HG03175 (cell line): ENCODE results near the gene ASB3.
A peak's percentile ranks its signal among the peaks of the same experiment; 100 is the strongest.
"Not testable (repeated sequence)": the region's sequence is repeated elsewhere in the genome, so short reads cannot be mapped to it uniquely, and the experiment has no call there.

ENCODE experiments used
- ATAC-seq: cut with Tn5 transposase; IDR thresholded peaks from one replicate; pipeline ENCODE4 v1.9.1; 2021; ENCODE audit warnings: mild to moderate bottlenecking, moderate library complexity; ENCODE audit not compliant: unreplicated experiment

ASB3 gene

GRCh38 chr2:53787614-53788289, 999 bp upstream of the ASB3 start:
- peak; percentile 1 for ATAC-seq

- ATAC-seq = peak; percentile 14
Measured at GRCh38 chr2:53786352-53786704, 425 bp downstream of the ASB3 start.

- no peak for ATAC-seq
Measured at GRCh38 chr2:53785366-53785765, 1.4 kb downstream of the ASB3 start.

GRCh38 chr2:53784436-53784835, 2.3 kb downstream of the ASB3 start:
- ATAC-seq = no peak

DNA sequence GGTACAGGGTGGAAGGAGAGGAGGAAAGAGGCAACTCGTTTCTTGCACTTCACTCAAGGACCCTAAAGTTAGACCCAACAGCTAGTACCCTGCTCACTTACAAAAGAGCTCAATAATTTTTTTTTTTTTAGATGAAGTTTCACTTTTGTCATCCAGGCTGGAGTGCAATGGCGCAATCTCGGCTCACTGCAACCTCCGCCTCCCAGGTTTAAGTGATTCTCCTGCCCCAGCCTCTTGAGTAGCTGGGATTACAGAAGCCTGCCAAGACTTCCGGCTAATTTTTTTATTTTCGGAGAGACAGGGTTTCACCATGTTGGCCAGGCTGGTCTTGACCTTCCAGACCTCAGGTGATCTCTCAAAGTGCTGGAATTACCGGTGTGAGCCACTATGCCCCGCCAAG, 4.1 kb downstream of the ASB3 start:
- no peak for ATAC-seq

GRCh38 chr2:53780056-53780455, 6.7 kb downstream of the ASB3 start:
- ATAC-seq = no peak

- ATAC-seq = no peak
Measured at GRCh38 chr2:53778536-53779162, 8.1 kb downstream of the ASB3 start.

DNA sequence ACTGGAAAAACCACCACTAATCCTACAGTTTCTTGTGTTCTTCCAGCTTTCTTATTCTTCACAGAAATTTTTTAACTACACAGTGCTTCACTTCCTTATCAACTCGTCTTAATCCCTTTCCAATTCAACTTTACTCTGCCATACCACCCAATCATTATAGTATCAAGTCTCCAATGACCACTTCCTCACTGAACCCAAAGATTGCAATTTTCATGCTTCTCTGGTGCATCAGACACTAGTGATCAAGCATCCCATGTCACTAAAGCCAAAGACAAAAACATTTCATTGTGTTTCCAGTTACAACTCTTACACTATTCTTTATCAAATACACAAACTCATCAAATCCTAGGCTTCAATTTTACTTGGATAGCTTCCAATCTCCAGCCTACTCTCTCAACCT, 9.6 kb downstream of the ASB3 start:
- no peak for ATAC-seq

- ATAC-seq = no peak
Measured at GRCh38 chr2:53770264-53770663, 16.5 kb downstream of the ASB3 start.

- ATAC-seq = no peak
Measured at GRCh38 chr2:53769318-53769945, 17.3 kb downstream of the ASB3 start.

GRCh38 chr2:53768242-53768542, 18.6 kb downstream of the ASB3 start:
- peak; percentile 49 for ATAC-seq

DNA sequence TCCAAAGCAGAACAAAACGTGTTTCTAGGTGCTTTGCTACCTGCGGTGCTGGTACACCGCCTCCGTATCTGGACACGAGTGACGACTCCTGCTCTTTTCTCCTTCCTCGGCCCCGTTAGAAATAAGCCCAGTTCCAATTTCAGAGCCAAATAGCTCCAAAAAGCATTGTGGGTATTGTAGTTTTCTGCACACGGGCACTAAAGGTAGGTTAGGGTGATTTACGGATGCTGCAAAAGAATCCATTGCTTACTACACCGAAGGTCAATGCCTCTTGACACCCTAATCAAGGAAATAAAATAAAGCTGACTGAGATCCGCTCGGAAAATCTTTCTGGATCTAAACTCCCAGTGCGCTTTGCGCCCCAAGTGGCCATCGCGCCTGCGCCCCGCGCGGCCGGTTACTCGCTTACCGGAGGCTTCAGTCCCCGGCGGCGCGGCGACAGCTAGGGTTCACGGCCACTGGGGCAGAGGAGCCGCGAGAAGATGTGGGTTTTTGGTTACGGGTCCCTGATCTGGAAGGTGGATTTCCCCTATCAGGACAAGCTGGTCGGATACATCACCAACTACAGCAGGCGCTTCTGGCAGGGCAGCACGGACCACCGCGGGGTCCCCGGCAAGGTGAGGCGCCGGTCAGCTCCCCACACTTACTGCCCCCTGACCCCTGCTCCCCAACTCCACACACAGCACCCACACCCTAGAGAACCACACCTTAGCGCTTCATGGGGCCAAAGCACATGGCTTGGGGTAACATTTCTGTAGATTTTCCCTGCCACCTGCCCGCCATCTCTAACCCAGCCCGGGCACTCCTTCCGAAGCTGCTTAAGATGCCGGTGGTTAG, 19.1 kb downstream of the ASB3 start, which contains the start of gene CHAC2:
Gene CHAC2, plus strand, starts transcription at position 400 of the 837 bp plus-strand sequence. Its CDS starts 83 bp downstream, at position 483.
- peak; percentile 92 for ATAC-seq

DNA sequence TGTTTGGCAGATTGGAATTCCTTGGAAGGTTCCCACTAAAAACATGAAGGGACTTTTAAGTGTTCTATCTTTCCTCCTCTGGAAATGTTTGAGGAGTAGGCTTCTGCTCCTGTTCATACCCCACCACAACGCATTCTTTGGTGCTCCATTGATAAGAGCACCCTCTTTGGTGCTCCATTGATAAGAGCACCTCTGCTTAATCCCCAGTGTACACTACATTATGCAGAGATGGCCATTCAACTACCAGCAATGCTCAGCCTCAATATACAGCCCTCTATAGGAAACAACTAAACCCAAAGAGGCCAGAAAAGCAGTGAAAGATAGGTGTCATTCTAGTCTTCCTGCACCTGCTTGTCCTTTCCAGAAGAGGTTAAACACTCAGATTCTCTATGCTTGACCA, 21.0 kb downstream of the ASB3 start:
- no peak for ATAC-seq

- ATAC-seq = not testable (repeated sequence)
Measured at GRCh38 chr2:53757206-53757605, 29.5 kb downstream of the ASB3 start.

- no peak for ATAC-seq
Measured at GRCh38 chr2:53756644-53757043, 30.1 kb downstream of the ASB3 start.

DNA sequence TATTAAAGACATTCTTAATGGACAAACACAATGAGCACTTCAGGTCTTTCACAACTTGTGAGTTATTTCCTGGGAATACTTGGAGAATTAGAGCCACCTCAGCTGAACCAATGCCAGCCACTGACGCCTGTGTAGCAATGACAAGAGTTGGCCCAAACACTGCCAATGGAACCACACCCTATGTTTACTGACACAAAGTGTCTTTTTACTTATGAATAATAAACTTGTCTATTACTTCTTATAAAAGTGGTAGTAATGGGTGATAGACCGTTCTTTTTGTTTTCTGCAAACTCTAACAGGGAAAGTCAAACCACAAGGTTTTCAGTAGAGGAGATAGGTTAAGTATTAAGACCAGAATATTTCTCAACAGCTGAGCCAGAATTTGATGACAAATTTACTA, 31.6 kb downstream of the ASB3 start:
- ATAC-seq = no peak

GRCh38 chr2:53753041-53753440, 33.7 kb downstream of the ASB3 start:
- no peak for ATAC-seq

GRCh38 chr2:53752385-53752784, 34.4 kb downstream of the ASB3 start:
- ATAC-seq = no peak

- ATAC-seq = peak; percentile 90
Measured at GRCh38 chr2:53751728-53752127, 35.0 kb downstream of the ASB3 start.

DNA sequence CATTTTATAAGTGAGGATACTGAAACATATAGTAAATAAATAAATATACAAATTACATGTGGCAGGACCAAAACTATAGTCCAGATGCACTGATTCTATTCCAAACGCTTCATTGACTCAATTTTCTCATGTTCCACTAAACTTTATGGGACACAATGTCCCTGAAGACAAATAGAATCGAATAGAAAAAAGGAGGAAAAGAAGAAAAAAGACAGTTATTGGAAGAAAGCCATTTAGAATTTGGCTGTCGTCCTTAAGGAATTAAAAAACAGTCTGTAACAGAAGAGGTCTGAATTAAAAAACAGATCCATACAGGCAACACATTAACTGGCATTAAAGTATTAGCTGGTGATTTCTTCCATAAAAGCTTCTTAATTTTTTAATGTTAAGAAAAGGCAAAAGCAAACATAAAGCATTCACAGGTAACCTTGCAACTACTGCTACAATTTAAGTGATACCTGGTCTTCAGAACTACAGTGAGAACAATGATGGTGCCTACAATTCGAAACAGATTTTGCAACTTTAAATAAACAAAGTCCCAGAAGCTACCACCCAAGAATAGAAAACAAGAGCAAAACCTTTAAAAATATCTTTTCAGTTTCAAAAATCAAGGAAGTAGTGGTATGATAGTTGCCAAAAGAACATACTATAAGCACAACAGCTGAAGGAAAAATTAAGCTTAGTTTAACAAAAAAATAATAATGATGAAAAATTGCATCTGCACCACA, 36.5 kb downstream of the ASB3 start:
- ATAC-seq = no peak
